ENCODE measurements around the gene EMC7. TPM values are rescaled to one million over a fixed set of nuclear protein-coding genes. Genes with fewer than 3 reads are reported as not detected.
"Not testable (repeated sequence)": the region's sequence is repeated elsewhere in the genome, so short reads cannot be mapped to it uniquely, and the experiment has no call there.

EMC7 gene
- polyA plus RNA-seq, 1 donor = 82.3 TPM

DNA sequence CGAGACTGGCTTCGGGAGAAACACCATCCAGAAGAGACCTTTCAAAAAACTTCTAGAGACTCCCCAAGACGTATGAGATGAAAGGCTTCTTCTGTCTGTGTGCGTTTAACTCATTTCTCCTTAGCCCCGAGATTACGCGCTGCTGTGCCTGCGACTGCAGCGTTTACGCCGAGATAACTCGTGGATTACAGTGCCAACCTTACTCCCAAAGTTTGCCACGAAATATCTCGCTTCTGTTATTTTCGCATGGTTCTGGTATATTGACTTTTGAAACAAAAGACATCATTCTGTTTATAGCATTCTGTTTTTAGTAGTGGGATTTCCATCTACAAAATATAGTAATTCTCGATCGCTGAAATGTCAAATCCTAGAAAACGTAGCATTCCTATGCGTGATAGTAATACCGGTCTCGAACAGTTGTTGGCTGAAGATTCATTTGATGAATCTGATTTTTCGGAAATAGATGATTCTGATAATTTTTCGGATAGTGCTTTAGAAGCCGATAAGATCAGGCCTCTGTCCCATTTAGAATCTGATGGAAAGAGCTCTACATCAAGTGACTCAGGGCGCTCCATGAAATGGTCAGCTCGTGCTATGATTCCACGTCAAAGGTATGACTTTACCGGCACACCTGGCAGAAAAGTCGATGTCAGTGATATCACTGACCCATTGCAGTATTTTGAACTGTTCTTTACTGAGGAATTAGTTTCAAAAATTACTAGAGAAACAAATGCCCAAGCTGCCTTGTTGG is 688 bp upstream of the EMC7 start:
- DNase-seq = no peak

DNA sequence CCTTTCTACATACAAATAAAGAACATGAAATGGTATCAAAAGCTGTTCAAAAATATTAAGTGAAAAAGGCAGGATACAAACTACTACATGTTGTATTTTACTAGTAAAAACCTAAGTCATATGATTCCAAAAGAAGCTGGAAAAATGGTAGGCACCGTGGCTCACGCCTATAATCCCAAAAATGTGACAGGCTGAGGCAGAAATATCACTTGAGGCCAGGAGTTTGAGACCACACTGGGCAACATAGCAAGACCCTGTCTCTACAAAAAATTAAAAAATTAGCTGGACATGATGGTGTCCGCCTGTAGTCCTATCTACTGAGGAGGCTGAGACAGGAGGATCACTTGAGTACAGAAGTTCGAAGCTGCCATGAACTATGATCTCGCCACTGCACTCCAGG is 1.7 kb downstream of the EMC7 start:
- DNase-seq = no peak

DNA sequence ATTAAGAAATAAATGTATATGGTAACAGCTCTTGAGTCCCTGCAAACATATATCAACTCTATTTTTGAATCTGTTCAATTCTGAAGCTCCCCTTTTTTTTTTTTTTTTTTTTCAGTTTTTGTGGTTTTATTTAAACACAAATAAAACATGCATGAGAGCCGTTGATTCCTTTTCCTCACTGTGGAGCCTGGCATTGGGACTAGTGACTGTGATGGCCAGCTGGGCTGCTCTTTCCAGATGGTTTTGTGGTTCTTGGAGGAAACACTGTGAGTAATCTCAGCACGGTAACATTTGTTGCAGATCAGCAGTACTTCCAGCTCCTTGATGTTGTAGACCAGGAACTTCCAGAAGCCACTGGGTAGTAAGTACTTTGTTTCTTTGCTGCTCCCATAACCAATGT is 15.9 kb downstream of the EMC7 start:
- no peak for DNase-seq

DNA sequence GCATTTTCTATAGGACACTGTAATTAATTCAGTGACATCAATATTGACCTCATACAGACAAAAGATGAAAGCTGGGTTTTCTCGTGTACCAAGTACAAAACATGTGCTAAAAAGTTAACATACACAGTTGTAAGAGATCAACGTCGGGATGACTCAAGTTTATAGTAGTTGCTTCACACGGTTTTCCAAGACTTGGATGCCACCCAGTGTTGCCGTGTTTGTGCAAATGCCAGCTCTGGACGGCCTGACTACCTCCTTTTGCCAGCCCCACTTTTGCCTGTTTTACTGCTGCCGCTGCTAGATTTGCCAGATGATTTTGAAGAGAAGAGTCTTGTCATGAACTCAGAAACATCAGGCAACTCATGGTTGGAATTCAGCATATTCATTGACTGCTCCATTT is 17.6 kb downstream of the EMC7 start:
- no peak for DNase-seq

DNA sequence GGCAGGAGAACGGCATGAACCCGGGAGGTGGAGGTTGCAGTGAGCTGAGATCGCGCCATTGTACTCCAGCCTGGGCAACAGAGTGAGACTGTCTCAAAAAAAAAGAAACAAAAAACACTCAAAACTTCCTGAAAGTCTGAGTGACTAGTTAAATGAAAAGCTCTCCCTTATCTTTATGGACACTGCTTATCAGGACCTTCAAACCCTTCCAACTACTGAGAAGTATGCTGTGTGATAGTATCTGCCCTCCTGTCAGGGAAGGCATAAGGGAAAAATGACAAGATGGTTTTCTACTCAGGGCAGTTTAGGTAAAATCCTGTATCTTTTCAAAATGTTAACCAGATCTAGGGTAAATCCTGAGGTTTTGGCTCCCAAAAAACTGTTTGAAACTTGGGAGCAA is 21.8 kb downstream of the EMC7 start:
- DNase-seq = no peak

DNA sequence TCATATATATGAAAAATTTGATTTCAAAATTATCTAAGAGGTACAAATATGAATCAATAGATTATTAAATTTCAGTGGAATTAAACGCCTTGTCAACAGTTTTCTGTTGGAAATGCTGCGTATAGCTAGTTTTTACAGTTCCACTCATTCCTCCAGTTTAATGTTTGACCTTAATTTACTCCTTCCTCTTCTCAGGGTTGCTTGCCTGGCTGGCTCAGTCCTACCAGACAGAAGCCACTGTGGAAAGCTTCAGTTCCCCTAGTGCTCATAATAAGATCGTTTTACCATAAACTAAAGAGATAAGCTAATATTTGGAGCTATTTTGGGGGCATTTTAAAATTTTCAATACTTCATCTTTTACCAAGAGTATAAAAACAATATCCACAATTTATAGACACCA is 22.8 kb downstream of the EMC7 start:
- no peak for DNase-seq

DNA sequence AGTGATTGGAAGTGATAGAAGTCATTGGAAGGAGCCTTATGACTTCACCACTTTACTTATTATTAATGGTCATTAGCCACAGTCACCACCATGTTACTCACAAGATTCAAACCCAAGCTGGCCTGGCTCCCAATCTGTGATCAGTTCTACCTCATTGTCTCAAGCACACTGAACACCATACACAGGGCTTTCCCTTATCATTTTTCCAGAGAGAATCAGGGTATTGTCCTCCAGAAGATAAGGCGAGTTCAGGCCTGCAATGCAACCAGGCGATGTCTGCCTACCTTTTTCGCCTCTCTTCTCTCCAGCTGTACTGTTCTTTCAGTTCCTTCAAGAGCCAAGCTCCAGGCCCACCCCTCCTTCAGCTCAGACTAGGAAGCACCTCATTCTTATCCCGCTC is 24.9 kb downstream of the EMC7 start:
- no peak for DNase-seq

DNA sequence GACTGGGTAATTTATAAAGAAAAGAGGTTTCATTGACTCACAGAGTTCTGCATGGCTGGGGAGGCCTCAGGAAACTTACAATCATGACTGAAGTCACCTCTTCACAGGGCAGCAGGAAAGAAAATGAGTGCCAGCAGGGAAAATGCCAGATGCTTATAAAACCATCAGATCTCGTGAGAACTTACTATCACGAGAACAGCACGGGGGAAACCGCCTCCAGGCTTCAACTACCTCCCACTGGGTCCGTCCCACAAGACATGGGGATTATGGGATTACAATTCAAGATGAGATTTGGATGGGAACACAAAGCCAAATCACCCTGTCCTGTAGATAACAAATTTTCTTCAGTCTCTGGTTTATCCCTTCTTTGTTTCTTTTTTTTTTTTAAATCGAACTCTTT is 31.7 kb downstream of the EMC7 start:
- DNase-seq = no peak

DNA sequence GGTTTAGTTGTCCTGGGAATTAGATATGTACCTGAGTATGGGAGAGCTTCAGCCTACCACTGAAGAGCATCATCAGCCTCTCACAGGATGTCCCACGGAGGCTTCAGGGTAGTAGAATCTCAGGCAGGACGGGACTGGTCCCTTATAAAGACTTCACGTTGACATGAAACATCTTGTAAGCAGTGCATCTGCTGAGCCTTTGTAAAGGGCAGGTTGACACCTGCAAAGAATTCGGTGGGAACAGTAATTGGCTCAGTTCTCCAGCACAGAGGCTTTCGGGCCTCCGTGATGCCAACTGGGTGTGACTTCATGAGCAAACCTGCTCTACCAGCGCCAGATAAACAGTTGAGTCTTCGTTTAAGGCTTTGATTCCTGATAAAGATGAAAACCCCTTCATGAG is 35.7 kb downstream of the EMC7 start:
- no peak for DNase-seq

DNA sequence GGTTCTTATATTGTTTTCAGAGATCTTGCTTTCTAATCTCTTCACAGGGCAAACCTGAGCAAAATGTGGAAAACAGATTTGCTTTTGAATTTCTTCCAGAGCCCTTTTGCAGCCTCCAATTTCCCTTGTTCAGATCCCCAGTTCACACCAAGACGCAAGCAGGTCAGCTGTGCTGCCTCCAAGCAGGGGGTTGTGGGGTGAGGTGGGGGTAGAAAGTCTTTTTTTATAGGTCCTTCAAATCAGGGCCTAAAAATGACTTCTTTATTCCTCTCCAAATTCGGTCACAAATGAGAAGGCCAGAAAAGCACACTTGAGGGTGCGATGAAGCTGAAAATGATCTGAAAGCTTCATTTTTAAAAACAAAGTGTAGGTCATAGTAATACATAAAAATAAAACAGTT is 36.4 kb downstream of the EMC7 start:
- DNase-seq = no peak

DNA sequence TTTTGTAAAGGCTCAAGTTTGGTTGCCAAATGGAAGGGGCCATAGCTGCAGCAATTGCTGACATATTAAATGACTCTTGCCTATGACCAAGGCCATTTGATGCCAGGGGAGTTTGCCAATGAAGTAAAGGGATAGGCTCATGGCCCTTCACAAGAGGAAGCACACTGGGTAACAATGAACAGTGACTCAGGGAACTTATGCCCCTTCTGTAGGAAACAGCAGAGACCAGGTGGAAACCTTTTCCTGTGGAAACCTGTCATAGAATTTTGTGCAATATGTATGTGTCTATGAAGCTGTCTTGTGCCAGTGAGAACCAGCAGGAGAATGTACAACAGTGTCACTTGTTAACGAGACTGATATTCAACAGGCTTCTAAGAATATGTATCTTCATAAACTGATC is 37.2 kb downstream of the EMC7 start:
- DNase-seq = no peak

DNA sequence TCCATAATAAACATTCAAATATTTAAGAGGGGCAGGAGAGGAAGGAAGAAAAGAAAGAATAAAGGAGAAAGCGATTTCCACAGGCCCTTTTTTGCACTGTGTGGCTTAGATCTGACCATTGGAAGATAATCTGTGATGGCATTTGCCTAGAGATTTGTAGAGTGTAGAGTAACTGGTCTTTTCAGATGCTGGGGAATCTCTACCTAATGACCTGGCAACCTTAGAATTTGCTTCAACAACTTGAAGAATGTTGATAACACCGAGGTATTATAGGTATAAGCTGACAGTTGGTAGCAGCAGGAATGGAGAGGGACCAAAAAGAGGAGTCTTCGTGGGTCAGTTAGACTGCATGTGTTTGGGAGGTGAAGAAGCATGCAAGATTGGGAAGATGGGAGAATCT is 41.7 kb downstream of the EMC7 start:
- no peak for DNase-seq

DNA sequence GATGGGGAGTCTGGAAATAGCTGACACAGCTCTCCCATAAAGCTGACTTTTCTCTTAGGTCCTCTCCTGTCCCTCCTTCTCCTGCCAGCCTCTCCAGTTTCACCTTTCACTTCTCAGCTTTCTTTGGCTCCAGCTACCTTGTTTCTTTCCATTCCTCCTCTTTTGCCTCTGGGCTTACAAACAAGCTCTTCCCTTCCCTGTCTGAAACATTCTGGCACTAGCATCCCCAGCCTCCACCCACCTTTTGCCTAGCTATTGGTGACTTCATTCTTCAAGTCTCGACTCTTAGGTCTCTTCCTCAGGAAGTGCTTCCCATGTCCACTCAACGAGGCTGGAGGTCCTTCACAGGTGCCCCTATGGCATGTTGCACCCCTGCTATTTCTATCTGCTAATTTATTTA is 42.2 kb downstream of the EMC7 start:
- no peak for DNase-seq

DNA sequence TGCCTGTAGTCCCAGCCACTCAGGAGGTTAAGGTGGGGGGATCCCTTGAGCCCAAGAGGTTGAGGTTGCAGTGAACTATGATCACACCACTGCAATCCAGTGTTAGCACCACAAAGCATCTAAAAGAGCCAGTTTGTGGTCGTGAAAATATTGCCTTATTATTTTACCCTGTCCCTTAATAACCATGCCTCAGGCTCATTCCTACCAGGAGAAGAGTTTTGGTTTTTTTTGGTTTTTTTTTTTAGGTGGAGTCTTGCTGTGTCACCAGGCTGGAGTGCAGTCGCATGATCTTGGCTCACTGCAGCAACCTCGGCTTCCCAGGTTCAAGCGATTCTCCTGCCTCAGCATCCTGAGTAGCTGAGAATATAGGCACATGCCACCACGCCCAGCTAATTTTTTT is 44.8 kb downstream of the EMC7 start:
- DNase-seq = no peak

DNA sequence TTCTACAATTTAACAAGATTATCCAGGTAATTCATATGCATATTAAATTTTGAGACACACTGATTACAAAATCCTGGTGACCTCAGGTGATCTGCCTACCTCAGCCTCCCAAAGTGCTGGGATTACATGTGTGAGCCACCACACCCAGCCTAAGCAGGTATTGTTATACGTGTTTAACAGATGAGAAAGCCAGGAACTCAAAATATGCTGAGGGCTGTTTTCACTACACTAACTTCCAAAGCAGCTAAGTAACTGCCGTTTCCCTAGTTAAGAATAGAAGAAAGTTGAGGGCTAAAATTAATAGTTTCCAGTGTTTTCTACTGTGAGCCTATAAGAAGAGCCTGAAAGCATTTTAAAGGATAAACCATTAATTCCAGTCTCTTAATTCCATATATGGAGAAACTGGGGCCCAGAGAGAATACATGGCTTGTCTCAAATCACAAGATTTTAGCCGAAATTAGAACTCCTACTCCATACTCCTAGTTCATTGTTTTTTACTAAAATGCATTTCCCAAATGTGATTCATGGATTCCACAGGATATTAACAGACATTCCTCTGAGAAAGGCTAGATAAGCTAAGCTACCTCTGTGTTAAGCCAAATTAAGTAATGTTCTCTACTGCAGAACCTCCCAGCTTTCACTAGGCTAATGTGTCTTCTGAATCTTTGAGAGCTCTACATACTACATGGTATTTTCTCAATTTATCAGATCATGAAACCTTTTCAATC is 45.6 kb downstream of the EMC7 start:
- no peak for DNase-seq

DNA sequence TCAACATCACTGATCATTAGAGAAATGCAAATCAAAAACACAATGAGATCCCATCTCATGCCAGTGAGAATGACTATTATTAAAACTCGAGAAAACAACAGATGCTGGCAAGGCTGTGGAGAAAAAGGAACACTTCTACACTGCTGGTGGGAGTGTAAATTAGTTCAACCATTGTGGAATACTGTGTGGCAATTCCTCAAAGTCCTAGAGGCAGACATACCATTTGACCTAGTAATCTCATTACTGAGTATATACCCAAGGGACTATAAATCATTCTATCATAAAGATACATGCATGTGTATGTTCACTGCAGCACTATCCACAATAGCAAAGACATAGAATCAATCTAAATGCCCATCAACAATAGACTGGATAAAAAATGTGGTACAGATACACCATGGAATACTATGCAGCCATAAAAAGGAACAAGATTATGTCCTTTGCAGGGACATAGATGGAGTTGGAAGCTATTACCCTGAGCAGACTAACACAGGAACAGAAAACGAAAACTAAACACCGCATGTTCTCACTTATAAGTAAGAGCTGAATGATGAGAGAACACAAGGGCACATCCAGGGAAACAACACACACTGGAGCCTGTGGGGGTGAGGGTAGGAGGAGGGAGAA is 47.5 kb downstream of the EMC7 start:
- no peak for DNase-seq

DNA sequence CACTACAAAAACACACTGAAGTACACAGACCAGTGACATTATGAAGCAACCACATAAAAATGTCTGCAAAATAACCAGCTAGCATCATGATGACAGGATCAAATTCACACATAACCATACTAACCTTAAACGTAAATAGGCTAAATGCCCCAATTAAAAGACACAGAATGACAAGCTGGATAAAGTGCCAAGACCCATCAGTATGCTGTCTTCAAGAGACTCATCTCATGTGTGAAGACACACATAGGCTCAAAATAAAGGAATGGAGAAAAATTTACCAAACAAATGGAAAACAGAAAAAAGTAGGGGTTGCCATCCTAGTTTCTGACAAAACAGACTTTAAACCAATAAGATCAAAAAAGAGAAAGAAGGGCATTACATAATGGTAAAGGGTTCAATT is 51.3 kb downstream of the EMC7 start:
- DNase-seq = not testable (repeated sequence)

DNA sequence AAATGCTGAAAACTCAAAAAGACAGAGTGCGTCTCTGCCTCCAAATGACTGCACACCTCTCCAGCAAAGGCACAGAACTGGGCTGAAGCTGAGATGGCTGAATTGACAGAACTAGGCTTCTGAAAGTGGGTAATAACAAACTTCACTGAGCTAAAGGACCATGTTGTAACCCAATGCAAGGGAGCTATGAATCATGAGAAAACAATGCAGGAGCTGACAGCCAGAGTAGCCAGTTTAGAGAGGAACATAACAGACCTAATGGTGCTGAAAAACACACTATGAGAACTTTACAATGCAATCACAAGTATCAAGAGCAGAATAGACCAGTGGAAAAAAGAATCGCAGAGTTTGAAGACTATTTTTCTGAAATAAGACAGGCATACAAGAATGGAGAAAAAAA is 52.5 kb downstream of the EMC7 start:
- DNase-seq = no peak

DNA sequence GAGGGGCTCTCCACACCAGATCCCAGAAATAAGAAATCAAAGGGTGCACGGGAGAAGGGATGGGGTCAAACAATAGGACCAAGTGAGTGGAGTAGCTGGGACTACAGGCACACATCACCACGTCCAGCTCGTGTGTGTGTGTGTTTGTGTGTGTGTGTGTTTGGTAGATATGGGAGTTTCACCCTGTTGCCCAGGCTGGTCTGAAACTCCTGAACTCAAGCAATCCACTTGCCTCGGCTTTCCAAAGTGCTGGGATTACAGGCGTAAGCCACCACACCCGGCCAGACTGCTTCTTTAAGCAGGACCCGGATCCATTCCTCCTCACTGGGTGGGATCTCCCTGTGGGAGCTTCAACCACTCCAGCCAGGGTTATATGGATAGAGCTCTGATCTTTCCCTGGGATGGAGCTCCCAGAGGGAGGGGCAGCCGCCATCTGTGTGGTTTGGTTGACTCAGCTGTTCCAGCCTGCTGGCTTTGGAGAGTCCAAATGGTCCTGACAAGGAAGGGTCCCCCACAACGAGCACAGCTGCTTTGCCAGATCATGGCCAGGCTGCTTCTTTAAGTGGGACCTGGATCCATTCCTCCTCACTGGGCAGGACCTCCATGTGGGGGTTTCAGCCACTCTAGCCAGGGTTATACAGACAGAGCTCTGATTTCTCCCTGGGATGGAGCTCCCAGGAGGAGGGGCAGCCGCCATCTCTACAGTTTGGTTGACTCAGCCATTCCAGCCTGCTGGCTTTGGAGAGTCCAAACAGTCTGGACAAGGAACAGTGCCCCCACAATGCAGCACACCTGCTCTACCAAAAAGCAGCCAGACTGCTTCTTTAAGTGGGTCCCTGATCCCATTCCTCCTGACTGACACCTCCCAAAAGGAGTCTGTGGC is 53.5 kb downstream of the EMC7 start:
- no peak for DNase-seq

DNA sequence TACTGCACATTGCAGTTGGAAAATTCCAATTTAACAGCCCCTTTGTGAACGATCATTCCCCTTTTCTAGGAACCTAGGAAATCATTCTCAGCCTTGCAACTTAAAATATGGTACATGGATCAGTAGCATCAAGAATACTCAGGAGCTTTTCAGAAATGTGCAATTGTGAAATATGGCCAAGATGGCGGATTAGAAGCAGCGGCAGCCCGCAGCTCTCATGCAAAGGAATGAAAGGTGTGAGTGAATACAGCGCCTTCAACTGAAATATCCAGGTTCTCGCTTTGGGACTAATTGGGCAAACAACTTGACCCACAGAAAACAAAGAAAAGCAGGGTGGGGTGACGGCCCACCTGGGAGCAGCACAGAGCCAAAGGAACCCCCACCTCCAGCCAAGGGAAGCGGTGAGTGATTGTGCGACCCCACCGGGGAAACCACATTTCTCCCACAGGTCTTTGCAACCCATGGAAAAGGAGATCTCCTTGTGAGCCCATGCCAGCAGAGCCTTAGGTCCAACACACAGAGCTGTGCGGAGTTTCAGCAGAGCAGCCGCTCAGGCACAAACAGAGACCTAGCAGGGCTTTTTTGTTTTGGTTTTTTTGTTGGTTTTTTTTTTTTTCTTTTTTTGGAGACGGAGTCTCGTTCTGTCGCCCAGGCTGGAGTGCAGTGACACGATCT is 55.1 kb downstream of the EMC7 start:
- DNase-seq = no peak

DNA sequence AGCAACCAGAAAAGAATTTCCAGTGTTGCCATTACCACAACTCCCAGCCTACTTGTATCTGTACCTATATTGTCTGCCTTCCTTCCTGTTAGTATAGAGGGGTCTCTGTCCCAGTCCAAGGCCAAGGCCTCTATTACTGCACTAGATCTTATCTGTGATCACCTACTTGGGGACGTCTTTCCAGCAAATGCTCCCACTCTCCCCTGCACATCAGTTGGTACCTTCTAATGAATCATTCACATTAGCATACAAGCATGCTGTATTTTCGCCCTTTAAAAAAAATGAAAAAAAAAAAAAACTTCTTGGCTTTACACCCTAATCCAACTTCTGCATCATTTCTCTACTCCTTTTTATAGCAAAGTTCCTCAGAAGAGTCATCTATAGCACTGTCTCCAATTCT is 57.8 kb downstream of the EMC7 start:
- DNase-seq = no peak

DNA sequence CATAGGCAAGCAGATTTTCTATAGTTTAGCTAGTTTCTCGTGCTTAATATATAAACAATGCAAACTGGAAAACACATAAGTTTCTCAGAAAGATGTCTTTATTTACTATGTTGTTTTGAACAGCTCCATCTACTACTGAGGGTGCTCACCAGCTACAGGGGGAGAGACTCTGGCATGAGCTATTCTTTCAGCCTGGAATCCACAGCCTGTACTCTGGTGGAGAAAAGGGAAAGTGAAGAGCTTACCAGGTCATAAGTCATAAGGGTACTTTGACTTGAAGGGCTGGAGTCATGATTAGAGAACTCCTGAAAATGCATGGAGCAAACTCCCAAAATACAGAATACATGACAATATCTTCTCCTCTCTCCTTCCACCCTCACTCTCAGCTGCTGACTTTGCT is 58.3 kb downstream of the EMC7 start:
- no peak for DNase-seq
